ENCODE results near the gene KLHL25.
A peak's percentile ranks its signal among the peaks of the same experiment; 100 is the strongest.

- TF ChIP-seq POLR2A (IDR thresholded peaks at IDR 0.05; ENCODE audit: low read length): no peak
- TF ChIP-seq KDM5A (IDR thresholded peaks at IDR 0.05): no peak
- TF ChIP-seq CHD2 (IDR thresholded peaks at IDR 0.05; ENCODE audit: low read length, partially characterized antibody): no peak
- TF ChIP-seq REST (IDR thresholded peaks at IDR 0.05): no peak
- TF ChIP-seq NR3C1 (IDR thresholded peaks at IDR 0.05): no peak
- TF ChIP-seq CTCF (IDR thresholded peaks at IDR 0.05): no peak; the same call in 2 of the 3 replicates
- no peak for TF ChIP-seq POLR2AphosphoS2 (conservative IDR thresholded peaks at IDR 0.05; ENCODE audit: low read length)
- no peak for TF ChIP-seq HMGXB4 (CRISPR knock-in tag; IDR thresholded peaks at IDR 0.05; ENCODE audit: borderline replicate concordance)
- 0 out of 2 replicates have a peak, but pooled peaks have one; percentile 8 for TF ChIP-seq HOXB5 (CRISPR knock-in tag; IDR thresholded peaks at IDR 0.05)
- TF ChIP-seq EP300 (IDR thresholded peaks at IDR 0.05): no peak
These were observed 46.1 kb upstream of the KLHL25 start for GRCh38 chr15:85840802-85841152.

All from A549 (cell line).